ENCODE measurements around the gene CSF3.

Gene CSF3

DNA sequence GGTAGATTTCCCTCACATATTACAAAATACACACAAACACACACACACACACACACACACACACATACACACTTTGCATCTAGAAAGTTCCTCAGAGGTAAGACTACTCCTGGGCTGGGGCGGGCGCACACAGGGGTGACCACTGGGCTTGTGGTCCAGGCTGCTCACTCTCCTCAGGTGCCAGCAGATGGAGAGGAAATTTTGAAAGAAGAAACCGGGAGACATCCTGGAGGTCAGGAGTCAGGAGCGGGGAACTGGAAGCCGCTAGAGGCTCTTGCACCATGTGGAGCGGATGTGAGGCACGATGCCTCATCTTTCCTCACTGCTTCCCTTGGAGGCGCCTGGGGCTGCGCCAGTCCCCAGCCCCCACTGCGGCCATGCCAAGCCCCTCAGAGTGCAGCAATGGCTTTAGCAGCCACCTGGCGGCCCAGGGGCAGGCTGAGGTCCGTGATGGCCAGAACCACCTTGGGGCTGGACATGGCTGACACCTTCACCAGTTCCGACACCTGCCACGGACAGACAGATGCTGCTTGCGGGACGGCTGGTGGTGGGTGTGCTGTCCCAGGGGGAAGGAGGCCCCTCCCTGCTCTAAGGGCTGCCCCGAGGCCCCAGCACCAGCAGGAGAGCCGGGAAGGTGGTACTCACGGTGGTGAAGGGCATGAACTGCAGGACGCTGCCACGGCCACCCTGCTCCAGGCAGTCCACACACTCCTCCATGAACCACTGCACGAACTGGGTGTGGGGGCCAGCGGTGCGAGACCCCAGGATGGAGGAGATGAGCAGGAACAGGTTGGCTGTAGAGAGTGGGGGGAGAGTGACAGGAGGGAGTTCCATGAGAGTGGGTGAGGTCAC is 4.1 kb downstream of the CSF3 start:
- DNase-seq (ENCODE audit: extremely low read depth, insufficient read length), result no peak
- Histone ChIP-seq H3K27me3 (replicated peaks; ENCODE audit: control insufficient read depth, insufficient read depth, low read length) (no peaks in the 10 kb centered on the region), H3K36me3 (ENCODE audit: control insufficient read depth, insufficient read depth, low read length) (peaks cover 31% of the 10 kb centered on the region), H3K4me3 (replicated peaks; ENCODE audit: low read depth, low read length) (no peak overlapping the region)
- TF ChIP-seq CTCF (IDR thresholded peaks at IDR 0.05; ENCODE audit: insufficient read depth, low read length, poor library complexity, severe bottlenecking), result no peak

DNA sequence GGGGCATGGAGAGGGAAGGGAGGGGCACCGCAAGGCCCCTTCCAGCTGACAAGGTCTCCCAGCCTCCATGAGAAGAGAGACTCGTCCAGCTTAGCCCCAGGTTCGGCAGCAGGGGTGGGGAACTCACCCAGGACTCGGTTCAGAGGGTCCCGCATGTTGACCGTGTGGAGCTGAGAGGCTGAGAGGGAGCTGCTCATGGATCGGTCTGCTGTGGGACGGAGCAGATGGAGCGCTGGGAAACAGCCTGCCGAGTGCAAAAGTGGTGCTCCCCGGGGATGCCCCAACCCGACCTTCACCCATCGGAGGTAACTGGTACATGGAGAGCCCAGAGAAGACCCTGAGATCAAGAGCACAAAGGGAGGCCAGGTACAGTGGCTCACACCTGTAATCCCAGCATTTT is 4.9 kb downstream of the CSF3 start:
- no peak overlapping the region for H3K4me3 ChIP-seq (replicated peaks; ENCODE audit: low read depth, low read length)
- no peak for TF ChIP-seq CTCF (IDR thresholded peaks at IDR 0.05; ENCODE audit: insufficient read depth, low read length, poor library complexity, severe bottlenecking)
- peaks cover 33% of the 10 kb centered on the region for H3K36me3 ChIP-seq (ENCODE audit: control insufficient read depth, insufficient read depth, low read length)
- no peaks in the 10 kb centered on the region for H3K27me3 ChIP-seq (replicated peaks; ENCODE audit: control insufficient read depth, insufficient read depth, low read length)
- DNase-seq (ENCODE audit: extremely low read depth, insufficient read length), result no peak

GRCh38 chr17:40021451-40021971 is 6.3 kb downstream of the CSF3 start:
- Histone ChIP-seq H3K27me3 (replicated peaks; ENCODE audit: control insufficient read depth, insufficient read depth, low read length) (no peaks in the 10 kb centered on the region), H3K4me3 (replicated peaks; ENCODE audit: low read depth, low read length) (no peak overlapping the region), H3K36me3 (ENCODE audit: control insufficient read depth, insufficient read depth, low read length) (peaks cover 42% of the 10 kb centered on the region)
- DNase-seq (ENCODE audit: extremely low read depth, insufficient read length), result no peak
- TF ChIP-seq CTCF (IDR thresholded peaks at IDR 0.05; ENCODE audit: insufficient read depth, low read length, poor library complexity, severe bottlenecking), result no peak

GRCh38 chr17:40022497-40022896 is 7.3 kb downstream of the CSF3 start:
- peaks cover 44% of the 10 kb centered on the region for H3K36me3 ChIP-seq (ENCODE audit: control insufficient read depth, insufficient read depth, low read length)
- H3K4me3 ChIP-seq (replicated peaks; ENCODE audit: low read depth, low read length), result no peak overlapping the region
- no peaks in the 10 kb centered on the region for H3K27me3 ChIP-seq (replicated peaks; ENCODE audit: control insufficient read depth, insufficient read depth, low read length)
- no peak for TF ChIP-seq CTCF (IDR thresholded peaks at IDR 0.05; ENCODE audit: insufficient read depth, low read length, poor library complexity, severe bottlenecking)
- no peak for DNase-seq (ENCODE audit: extremely low read depth, insufficient read length)

DNA sequence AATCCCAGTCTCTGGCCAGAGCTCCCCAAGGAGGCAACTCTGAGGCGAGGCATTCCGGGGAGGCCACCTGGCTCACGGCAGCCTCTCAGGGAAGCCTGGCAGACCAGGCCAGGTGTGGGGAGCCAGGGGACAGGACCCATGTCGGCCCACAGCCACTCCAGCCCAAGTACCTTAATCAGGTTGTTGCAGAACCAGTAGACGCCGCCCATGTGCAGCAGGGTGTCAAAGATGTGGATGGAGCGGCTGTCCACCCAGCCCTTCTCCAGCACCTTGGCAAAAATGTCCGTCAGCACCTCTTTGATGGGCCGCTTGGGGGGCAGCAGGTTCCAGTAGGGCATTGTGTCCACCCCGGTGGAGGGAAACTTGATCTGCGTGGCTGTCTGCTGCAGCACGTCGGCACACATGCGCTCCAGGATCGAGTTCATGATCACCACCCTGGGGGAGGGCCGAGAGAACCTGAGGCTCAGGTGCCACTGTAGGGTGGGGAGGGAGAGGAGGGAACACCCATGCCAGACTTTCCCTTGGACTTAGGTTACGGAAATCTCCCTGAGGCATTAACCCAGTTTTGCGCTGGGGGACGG is 7.8 kb downstream of the CSF3 start:
- no peak for TF ChIP-seq CTCF (IDR thresholded peaks at IDR 0.05; ENCODE audit: insufficient read depth, low read length, poor library complexity, severe bottlenecking)

More for the DNA sequence above, 7.8 kb downstream of the CSF3 start:
- H3K4me3 ChIP-seq (replicated peaks; ENCODE audit: low read depth, low read length), result no peak overlapping the region
- H3K36me3 ChIP-seq (ENCODE audit: control insufficient read depth, insufficient read depth, low read length), result peaks cover 47% of the 10 kb centered on the region
- DNase-seq (ENCODE audit: extremely low read depth, insufficient read length), result no peak
- H3K27me3 ChIP-seq (replicated peaks; ENCODE audit: control insufficient read depth, insufficient read depth, low read length), result no peaks in the 10 kb centered on the region

Measured in GM06990 (cell line).